CD4-positive, alpha-beta T cell treated with Interleukin-17A for 4 hours (primary cell): ENCODE results near the gene QSOX2.

ENCODE experiments used
- DNase-seq: peaks from one replicate; pipeline ENCODE4 v3.0.0-alpha.2; 2020; ENCODE audit warnings: mixed read lengths

Gene QSOX2

DNA sequence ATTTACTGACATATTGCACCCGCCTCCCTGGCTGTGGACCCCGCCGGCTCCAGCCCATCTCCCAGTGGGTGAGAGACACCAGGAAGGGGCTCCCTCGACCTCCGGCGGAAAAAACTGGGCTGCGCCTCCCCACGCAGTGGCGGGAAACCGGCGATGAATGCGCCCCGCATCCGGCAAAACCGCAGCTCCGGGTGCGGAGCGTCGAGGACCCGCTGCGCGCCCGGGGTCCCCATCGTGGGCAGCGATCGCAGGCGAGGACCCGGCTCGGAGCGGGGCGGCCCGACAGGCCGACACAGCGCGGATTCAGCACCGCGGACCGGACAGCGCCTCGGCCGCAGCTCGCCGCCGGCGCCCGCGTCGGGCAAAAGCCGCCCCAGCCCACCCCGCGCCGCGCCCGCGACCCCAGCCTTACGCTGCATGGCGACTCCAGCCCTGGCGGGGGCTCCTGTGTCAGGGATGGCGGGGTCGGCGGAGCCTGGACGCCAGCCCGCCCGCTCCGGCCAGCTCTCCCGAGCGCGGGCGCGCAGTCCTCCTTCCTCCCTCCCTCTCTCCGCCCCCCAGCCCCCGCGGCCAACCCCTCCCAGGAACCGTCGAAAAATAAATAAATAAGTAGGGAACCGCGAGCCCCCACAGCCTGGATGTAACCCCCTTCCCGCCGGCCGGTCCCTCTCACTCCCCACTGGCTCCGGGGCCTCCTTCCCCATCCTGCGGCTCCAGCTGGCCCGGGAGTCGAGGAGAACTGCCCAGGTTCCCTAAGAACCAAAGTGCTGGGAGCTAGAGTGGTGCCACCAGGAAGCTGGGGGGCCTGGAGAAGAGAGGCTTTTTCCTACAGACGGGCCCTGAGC lies 43.8 kb downstream of the QSOX2 start:
- DNase-seq: no peak

DNA sequence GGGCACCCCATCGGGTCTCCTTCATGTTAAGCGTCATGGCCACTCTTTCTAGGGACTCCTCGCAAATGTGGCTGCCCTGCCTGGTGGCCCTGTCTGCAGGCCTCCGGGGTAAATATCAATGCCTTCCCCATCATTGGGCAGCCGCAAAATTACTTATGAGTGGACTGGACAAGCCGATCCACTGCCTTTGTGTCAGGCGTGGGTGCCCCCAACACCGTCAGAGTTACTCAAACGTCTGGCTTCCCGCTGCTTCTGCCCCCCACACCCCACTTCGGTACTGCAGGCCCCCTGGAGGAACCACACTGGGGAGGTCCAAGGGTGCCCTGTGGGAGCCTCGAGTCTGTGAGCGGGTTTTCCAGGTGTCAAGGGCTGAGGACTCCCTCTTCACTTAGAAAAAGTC lies 44.4 kb downstream of the QSOX2 start:
- no peak for DNase-seq

DNA sequence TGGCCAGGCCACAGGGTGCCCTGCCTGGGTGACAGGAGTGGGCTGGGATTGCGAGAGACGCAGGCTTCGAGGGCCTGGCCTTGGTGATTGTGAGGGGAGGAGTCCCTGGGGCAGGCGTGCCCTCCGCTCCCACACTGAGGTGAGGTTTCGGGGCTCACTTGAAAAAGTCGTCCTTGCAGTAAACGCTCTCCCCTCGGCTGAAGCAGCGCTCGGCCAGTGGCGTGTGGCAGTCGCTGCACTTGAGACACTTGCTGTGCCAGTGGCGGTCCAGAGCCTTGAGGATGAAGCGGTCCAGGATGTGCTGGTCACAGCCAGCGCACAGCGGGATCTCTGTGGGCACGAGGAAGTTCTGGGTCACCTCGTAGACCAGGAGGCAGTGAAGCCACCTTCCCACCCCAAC lies 45.2 kb downstream of the QSOX2 start:
- no peak for DNase-seq

DNA sequence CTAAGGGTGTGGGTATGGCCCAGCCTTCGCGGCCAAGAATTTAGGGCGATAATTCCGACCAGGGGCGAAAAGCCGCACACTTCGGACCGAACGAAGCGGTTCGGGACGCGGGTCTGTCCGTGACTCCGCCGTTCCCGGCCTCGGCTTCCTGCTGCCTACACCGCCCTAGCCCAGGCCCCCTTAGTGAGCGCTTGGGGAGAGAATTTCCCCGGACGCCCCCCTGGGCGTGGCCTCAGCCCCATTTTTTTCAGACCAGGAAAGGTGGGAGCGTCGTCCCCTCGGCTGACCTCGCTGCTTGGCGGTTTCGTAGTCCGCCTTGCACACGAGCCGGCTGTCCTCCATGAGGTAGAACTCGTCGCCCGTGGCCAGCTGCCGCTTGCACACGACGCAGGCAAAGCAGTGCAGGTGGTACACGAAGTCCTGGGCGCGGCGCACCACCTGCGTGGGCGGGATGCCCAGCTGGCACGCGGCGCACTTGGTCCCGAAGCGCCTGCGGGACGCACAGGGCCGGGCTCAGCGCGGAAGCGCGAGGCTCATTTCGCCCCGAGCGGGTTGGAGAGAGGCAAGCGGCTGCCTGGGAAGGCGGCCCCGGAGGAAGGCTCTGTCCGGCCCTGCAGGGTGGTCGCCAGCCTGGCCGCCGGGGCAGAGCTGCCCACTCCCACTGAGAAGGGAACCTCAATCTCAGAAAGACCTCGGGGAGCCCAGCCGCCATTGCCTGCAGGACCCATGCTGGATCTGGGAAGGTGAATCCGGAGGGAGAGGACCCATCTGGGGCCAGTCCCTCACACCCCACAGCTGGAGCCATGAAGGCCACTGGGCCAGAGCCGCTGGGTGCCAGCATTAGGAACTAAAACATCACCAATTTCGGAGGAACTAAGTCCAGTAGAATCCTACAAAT lies 46.0 kb downstream of the QSOX2 start:
- DNase-seq: no peak

DNA sequence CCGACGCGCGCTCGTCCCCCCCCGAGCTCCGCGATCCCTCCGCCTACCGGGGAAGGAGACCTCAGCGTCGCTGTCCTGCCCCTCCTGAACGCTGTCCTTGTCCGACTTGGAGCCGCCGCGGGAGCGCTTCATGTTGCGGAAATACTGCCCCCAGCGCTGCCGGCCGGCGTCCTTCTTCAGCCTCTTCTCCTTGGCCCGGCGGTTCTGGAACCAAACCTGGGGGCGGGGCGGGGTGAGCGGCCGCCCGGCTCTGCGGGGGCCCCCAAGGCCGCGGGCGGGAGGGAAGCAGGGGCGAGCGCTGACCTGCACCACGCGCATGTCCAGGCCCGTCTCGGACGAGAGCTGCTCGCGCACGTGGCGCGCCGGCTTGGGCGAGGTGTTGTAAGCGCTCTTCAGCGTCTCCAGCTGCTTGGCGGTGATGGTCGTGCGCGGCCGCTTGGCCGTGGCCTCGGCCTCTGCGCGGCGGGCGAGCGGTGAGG lies 47.0 kb downstream of the QSOX2 start:
- no peak for DNase-seq

DNA sequence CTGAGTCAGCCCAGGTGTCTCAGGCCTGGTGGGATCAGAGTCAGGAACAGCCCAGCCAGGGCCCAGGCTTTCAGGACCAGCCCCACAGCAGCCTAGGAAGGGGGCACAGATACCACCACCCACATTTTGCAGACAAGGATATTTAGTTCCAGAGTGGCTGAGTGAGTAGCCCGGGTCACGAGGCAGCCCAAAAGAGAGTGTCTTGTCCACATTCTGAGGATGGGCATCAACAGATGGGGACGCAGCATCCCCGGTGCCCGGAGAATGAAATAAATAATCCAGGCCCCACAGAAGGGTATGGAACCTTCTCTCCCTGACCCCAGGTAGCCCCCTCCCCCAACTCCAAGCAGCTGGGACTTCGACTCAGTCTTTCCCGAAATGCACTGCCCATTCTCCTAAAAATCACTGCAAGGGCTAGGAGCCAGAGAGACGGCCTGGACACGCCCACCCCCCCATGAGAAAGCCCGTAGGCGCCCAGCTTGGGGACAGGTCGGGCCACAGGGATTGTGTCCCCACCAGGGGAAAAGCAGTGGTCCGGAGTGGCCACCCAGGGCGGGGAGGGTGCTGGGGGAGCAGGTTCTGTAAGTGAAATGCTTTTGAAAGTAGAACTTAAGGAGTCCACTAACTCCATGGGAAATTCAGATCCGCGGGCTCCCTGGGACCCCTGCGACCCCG lies 47.5 kb downstream of the QSOX2 start:
- DNase-seq: no peak

DNA sequence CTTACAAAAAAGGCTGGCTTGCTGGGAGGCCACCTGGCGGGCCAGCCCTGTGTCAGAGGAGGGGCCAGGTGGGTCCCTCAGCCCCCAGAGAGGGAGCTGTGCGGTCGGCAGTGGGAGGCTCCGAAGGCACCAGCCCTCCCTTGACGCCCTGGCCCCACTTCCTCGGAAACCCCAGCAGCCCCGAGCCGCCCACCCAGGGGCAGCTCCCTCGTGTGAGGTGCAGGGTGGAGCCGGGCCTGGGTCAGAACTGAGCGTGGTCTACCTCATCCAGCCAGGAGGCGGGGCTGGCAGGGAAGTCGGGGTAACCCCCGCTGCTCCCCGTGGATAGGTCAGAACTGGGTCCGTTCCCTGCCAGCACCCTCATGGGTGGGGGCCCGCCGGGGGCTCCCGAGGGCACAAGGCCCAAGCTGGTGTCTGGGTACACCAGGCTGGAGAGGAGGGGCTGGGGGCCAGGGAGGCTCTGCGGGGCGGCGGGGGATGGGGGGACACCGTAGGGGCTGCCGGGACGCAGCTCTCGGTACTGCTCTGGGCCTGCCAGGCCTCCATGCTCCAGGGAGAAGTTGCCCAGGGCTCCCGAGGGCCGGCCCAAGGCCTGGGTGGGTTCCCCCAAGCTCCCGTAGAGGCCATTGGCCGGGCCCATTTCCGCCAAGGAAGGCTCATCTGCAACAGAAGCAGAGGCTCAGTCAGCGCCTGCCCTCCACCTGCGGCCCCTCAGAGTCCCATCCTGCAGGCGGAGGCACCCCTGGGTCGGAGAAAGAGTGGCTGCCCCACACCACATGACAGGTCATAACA lies 48.3 kb downstream of the QSOX2 start:
- DNase-seq: no peak

DNA sequence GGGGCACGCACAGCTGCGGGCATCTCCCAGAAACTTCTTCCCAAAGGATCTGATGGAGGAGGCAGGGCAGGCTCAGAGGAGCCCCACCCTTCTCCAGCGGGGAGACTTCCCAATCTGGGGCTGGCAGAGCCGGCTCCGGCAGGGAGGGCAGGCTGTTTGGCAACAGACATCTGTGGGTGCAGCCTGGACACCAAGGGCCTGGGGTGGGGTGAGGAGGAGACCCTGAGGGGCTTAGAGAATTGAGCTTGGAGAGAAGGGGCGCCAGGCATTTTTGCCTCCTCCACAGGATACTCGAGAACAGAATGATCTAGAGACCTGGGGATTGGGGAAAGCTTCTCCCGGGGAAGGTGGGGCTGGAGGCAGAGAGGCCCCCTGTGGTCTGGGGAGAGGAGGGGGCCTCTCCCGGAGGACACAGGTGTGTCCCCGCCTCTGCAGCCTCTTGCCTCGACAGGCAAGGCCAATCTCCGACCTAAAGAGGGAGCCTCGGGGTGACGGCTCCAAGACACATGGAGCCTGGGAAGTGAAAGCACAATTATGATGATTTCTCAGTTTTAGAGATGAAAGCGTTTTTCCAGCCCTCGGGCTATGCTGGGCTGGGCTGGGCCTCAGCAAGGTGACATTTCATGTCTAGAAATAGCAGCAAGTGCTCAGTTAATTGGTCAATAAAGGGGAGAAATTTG lies 49.1 kb downstream of the QSOX2 start:
- no peak for DNase-seq

DNA sequence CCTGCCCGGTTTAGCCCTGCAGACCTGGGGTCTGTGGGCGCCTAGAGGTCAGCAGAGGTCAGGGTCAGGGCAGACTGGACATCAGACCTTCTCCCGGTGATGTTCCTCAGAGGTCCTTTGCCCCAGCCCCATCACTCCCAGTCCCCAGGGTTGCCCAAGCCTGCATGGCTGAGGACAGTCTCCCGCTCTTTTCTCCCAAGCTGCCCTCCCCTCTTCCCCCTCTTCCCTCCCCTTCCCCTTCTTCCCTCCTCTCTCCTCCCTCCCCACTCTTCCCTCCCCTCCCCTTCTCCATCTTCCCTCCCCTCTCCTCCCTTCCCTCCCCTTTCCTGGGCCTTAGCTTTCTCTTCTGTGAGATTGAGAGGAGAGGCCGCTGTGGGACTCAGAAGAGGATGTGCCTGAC lies 51.1 kb downstream of the QSOX2 start:
- no peak for DNase-seq

DNA sequence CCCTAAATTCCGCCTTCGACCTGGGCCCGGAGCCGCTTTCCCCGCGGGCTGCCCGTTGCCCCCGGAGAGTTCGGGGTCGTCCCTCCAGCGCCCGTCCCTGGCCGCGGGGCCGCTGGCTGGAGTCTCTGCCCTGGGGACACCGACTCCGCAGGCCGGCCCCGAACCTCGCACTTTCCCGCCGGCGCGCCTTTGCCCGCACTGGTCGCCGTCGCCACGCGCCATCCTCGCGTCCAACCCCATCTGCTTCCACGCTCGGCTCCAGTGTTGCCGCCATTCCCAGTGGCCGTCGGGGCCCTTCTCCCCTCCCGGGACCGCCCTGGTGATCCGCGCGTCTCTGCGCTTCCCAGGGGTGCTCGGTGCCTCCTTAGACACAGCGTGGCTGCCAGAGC lies 51.7 kb downstream of the QSOX2 start:
- DNase-seq: no peak

DNA sequence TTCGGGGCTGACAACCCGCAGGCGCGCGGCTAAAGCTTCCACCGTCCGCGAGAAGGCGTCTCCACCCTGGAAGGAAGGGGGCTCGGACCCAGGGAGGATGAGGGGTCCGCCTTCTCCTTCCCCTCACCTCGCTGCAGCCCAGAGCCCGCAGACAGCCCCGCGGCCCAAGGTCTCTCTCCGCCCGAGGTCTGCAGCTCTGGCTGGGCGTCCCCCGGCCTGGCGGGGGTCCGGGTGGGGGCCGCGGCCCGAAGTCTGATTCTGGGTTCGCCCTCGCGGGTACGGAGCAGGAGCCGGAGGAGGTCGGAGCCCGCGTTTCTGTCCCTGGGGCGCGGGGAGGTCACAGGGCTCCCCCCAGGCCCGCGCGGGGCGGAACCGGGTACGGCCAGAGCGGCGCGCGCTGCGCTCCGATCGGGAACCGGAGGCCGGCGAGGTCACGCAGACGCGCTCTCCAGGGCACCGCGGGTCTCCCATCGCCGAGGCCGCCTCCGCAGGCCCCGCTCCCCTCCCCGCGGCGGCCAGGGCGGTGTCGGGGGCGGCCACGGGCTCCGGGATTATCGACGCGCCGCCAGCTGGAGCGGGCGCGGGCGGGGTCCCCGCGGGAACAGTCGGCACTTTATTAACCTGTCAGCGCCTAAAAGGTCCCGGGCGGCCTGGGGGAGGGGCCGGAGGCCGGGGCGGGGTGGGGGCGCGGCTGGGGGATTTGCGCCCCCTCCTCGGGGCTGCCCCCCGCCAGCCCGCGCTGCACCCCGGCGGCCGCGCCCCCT lies 52.3 kb downstream of the QSOX2 start:
- DNase-seq: no peak

DNA sequence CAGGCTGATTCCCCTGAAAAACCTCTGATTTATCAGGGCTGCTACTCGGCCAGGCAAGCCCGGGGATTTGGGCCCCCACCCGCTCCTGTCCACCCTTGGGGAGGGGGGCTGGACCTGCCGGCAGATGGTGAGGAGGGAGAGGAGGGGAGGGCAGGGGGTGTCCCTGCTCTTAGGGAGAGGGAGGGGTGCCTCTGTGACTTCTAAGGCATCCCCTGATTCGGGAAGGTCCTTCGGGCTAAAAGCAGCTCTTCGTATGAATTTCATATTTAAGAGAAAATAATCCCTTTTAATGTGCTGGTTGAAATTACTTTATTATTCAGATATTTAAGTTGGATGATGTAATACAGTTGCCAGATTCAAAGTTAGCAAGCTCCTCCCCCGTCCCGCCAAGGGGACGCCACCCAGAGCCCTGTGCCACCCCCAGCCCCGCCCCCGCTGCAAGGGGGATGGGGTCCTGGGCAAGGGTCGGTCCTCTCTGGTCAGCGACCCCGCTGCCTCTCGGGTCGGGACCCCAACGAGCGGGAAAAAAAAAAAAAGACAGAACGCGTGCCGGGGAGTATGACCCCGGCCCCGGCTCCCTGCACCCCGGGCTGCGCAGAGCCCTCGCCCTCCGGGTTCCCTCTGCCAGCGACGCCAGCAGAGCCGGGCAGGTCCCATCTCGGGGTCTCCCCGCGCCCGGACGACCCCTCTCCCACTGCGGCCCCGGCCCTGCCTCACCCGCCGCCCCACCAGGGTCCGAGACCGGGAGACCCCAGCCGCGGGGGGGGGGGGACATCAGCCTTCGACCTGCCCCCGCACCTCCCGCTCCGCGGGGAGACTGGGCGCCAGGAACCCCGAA lies 53.1 kb downstream of the QSOX2 start:
- no peak for DNase-seq

DNA sequence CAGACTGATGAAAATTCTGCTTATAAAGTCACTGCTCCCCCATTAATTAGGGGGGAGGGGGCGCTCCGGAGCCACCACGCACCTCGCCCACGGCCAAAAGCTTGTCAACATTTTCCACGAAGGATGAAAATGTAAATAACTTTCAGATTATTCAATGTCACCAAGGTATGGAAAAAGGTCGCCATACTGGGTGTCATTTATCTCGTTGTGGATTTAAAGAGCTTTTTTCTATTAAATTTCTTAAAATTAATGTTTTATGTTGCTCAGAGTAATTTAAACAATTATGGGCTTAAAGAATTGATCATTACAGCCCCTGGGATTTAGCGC lies 53.7 kb downstream of the QSOX2 start:
- DNase-seq: no peak

DNA sequence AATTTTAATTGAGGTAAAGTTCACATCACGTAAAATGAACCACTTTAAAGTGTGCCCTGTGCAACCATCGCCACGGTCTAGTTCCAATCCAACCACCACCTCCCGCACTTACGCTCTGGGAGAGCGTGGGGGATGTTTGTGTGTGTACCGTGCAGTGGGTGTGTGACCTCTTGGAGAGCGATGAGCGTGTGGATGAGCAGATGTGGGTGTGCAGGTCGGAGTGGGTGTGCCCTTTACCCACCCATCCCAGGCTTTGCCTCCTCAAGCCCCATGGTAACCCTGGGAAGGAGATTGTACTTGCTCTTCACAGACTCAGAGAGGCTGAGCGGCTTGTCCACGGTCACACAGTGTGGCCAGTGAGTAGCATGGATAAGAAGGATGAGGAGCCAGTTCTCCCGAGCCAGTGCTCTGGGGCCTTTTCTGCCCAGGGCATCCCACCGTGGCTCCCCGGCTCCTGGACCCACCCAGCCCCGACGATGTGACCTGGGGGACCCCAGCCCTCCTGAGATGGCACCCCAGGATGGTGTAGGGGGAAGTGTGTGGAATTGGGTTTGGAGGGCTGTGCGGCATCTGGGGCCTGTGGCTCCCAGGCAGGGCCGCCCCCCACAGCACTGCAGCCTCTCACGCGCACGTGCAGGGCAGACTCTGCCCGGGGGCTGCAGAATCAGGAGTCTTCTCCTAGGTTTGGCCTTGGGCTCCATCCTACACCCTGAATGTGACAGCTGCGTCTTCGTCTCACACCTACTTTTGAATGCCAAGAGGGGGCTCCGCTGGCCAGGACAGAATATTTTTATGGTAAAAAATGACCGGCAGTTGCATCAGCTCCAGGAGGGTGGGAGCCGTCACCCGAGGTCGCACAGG lies 54.3 kb downstream of the QSOX2 start:
- DNase-seq: no peak

DNA sequence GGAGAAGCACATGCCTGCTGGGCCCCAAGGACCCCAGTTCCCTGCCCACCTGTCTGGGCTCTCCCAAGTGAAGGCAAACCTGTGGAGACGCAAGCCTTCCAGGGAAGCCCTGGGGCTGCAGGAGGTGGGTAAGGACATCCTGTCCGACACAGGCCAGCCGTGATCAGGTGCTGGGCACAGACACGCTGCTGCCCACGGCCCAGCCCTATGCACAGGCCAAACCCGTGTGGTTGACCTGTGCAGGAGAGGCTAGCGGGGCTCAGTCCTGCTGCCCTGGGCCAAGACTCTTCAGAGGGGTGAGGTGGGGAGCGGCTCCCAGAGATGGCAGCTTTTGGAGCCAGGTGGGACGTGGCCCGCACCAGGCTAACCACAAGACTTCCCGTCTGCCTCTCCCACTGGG lies 55.0 kb downstream of the QSOX2 start:
- no peak for DNase-seq

DNA sequence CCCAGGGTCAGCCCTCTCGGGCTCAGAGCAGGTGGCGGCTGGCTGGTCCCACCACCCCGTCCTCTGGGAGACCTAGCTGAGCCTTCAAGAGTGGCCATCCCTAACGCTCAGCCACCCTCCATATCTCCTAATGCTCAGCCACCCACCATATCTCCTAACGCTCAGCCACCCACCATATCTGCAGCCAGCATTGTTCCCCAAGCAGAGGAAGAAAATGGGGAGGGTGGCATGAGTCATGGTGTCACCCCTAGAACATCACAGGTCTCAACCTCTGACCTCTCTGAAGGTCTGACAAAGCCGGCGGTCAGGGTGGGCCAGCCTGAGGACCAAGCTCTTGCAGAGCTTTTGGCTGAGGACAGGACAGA lies 55.4 kb downstream of the QSOX2 start:
- no peak for DNase-seq

DNA sequence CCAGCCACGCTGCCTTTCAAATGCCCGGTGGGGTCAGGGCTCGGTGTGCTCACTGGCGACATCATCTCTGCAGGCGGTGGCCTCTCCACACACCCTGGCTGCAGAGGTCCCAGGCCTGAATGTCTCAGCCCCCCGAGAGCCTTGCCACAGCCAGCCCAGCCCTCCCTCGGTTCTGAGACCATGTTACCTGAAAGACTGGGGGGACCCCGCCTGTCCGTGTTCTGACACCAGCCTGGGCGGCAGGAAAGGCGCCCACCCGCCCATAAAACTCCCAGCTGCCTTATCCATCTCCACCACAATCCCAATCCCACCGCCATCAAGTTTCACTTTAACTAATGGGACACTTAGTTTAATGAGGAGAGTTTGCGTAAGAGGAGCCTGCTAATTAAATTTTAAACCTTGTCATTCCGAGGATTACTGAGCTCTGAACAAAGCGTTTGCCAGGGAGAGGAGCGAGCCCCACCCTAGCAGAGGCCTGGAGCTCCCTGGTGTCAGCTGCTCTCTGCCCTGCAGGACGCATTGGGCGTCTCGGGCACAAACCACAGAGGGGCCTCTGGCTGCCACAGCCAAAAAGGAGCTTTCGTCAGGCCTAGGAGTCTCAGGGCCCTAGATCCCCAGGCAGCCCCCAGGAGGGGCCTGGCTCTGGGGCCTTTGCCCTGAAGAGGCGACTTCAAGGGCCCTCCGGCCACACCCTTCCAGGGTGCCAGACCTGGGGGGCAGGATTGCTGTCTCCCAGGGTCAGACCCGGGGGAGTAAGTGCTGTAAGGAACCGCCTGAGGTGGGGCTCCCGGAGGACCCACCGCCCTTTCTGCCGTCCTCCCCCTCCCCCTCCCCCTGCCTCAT lies 56.0 kb downstream of the QSOX2 start:
- no peak for DNase-seq
